GM23338 (cell line): ENCODE data around the gene VMP1. TPM values are rescaled to one million over a fixed set of nuclear protein-coding genes. Genes with fewer than 3 reads are reported as not detected.

ENCODE experiments used
- ATAC-seq: fragments of 200-7000 bp; cut with Tn5 transposase; 3 replicates; pipeline ENCODE4 v1.9.1; 2020
- DNase-seq: peaks from one replicate; pipeline ENCODE4 v3.0.0-alpha.2; 2015; ENCODE audit warnings: low spot score
- H2AFZ ChIP-seq: fragments of 200-600 bp; sonication (generic); 2 replicates; pipeline ENCODE4 v1.8.0; 2016; ENCODE audit warnings: antibody characterized with exemption, mild to moderate bottlenecking, moderate library complexity
- H3F3A ChIP-seq: fragments of 200-600 bp; sonication (generic); replicated peaks from 2 replicates; pipeline ENCODE4 v1.8.0; 2017; ENCODE audit warnings: antibody characterized with exemption, mixed run types, low read depth
- H3K27ac ChIP-seq: fragments of 200-600 bp; sonication (generic); 2 replicates; pipeline ENCODE4 v1.6.1; 2016; ENCODE audit warnings: low read depth
- H3K27me3 ChIP-seq: fragments of 200-600 bp; sonication (generic); 2 replicates; pipeline ENCODE4 v1.8.0; 2016; ENCODE audit warnings: mild to moderate bottlenecking, mixed run types, moderate library complexity; ENCODE audit not compliant: insufficient read depth
- H3K36me3 ChIP-seq: fragments of 200-600 bp; sonication (generic); 2 replicates; pipeline ENCODE4 v1.8.0; 2016; ENCODE audit warnings: mild to moderate bottlenecking; ENCODE audit not compliant: insufficient read depth
- H3K4me1 ChIP-seq: fragments of 200-600 bp; sonication (generic); 2 replicates; pipeline ENCODE4 v1.8.0; 2016; ENCODE audit warnings: mild to moderate bottlenecking, moderate library complexity; ENCODE audit not compliant: insufficient read depth
- H3K4me2 ChIP-seq: fragments of 200-600 bp; sonication (generic); 2 replicates; pipeline ENCODE4 v1.7.1; 2017; ENCODE audit warnings: mixed run types
- H3K4me3 ChIP-seq: fragments of 200-600 bp; sonication (generic); 2 replicates; pipeline ENCODE4 v1.6.1; 2016; ENCODE audit warnings: mixed run types
- H3K79me2 ChIP-seq: fragments of 200-600 bp; sonication (generic); replicated peaks from 2 replicates; pipeline ENCODE4 v1.8.0; 2017; ENCODE audit warnings: mild to moderate bottlenecking; ENCODE audit not compliant: insufficient read depth
- H3K9me2 ChIP-seq: fragments of 200-600 bp; sonication (generic); 2 replicates; pipeline ENCODE4 v1.8.0; 2017; ENCODE audit not compliant: insufficient read depth
- H4K20me1 ChIP-seq: fragments of 200-600 bp; sonication (generic); replicated peaks from 2 replicates; pipeline ENCODE4 v1.8.0; 2017; ENCODE audit warnings: mild to moderate bottlenecking; ENCODE audit not compliant: insufficient read depth
- H3K27ac Mint-ChIP-seq: 2 replicates; pipeline ENCODE4 v1.8.0; 2020; ENCODE audit warnings: inconsistent platforms, mild to moderate bottlenecking, moderate library complexity, mixed read lengths
- H3K27me3 Mint-ChIP-seq: 3 replicates; pipeline ENCODE4 v1.8.0; 2022; ENCODE audit warnings: low read depth, mild to moderate bottlenecking, moderate library complexity, mixed read lengths, inconsistent platforms; ENCODE audit not compliant: insufficient read depth, poor library complexity
- H3K36me3 Mint-ChIP-seq: 3 replicates; pipeline ENCODE4 v1.8.0; 2021; ENCODE audit warnings: low read depth, mild to moderate bottlenecking, inconsistent platforms, moderate library complexity, mixed read lengths
- H3K4me1 Mint-ChIP-seq: 3 replicates; pipeline ENCODE4 v1.8.0; 2020; ENCODE audit warnings: mild to moderate bottlenecking, inconsistent platforms, mixed read lengths
- H3K4me3 Mint-ChIP-seq: 3 replicates; pipeline ENCODE4 v1.8.0; 2021; ENCODE audit warnings: moderate library complexity, mild to moderate bottlenecking, inconsistent platforms, mixed read lengths
- H3K9me3 Mint-ChIP-seq: 3 replicates; pipeline ENCODE4 v1.8.0; 2020; ENCODE audit warnings: moderate library complexity, mild to moderate bottlenecking, inconsistent platforms, mixed read lengths
- CREB1 ChIP-seq: fragments of 250-450 bp; sonication (Bioruptor Pico); IDR thresholded peaks from 2 replicates; pipeline ENCODE4 v1.5.0; 2020; ENCODE audit warnings: low read depth, mild to moderate bottlenecking, moderate library complexity
- CTCF ChIP-seq, 2 experiments: fragments of 200-600 bp in 1 of 2; sonication (generic) in 1 of 2; conservative IDR thresholded peaks; 2 replicates each; pipeline versions ENCODE4 v1.5.1 to v1.6.1; 2016 to 2017; ENCODE audit warnings: antibody characterized with exemption in 2 of 2, low read depth in 2 of 2, mild to moderate bottlenecking in 2 of 2, moderate library complexity in 1 of 2
- EZH2 ChIP-seq: fragments of 200-600 bp; sonication (generic); IDR thresholded peaks from one replicate; pipeline ENCODE4 v1.8.0; 2017; ENCODE audit warnings: antibody characterized with exemption, mild to moderate bottlenecking, low read depth; ENCODE audit not compliant: unreplicated experiment
- EZH2phosphoT487 ChIP-seq: fragments of 200-600 bp; sonication (generic); IDR thresholded peaks from one replicate; pipeline ENCODE4 v1.8.1; 2018; ENCODE audit warnings: antibody characterized with exemption; ENCODE audit not compliant: unreplicated experiment
- JUNB ChIP-seq: IDR thresholded peaks from one replicate; pipeline ENCODE4 v1.6.1; 2016; ENCODE audit warnings: antibody characterized with exemption; ENCODE audit not compliant: unreplicated experiment
- NANOG ChIP-seq: IDR thresholded peaks from 2 replicates; pipeline ENCODE4 v1.6.1; 2016; ENCODE audit warnings: antibody characterized with exemption, borderline replicate concordance
- POLR2AphosphoS5 ChIP-seq: IDR thresholded peaks from 2 replicates; pipeline ENCODE4 v1.6.1; 2016; ENCODE audit warnings: antibody characterized with exemption, low read depth
- REST ChIP-seq: IDR thresholded peaks from one replicate; pipeline ENCODE4 v1.6.1; 2018; ENCODE audit warnings: antibody characterized with exemption; ENCODE audit not compliant: unreplicated experiment
- STAT1 ChIP-seq: IDR thresholded peaks from one replicate; pipeline ENCODE4 v1.6.1; 2016; ENCODE audit warnings: antibody characterized with exemption; ENCODE audit not compliant: unreplicated experiment
- ZNF114 ChIP-seq: fragments of 250-450 bp; sonication (Bioruptor Pico); IDR thresholded peaks from 2 replicates; pipeline ENCODE4 v1.5.0; 2020; ENCODE audit warnings: mild to moderate bottlenecking, moderate library complexity
- ZNF331 ChIP-seq: fragments of 250-450 bp; sonication (Bioruptor Pico); IDR thresholded peaks from 2 replicates; pipeline ENCODE4 v1.5.0; 2020; ENCODE audit warnings: low read depth, mild to moderate bottlenecking, moderate library complexity
- polyA plus RNA-seq: library from polyadenylated mRNA; unstranded; fragments of >200 nt; fragmentation: Nextera tagmentation; extraction: Ambion mirVana; gene quantifications from 2 replicates; pipeline ENCODE4 v1.2.1, GENCODE V29; 2016
- total RNA-seq: library from RNA; depleted of rRNA; stranded (reverse); fragments of >200 nt; shearing (Covaris generic); gene quantifications from 2 replicates; pipeline ENCODE4 v1.2.3, GENCODE V29; 2014
- TF ChIP-seq, protein P1 (sequence below): fragments of 250-450 bp; sonication (Bioruptor Pico); IDR thresholded peaks from 2 replicates; pipeline ENCODE4 v1.5.0; 2020; ENCODE audit warnings: mild to moderate bottlenecking, moderate library complexity
- TF ChIP-seq, protein P2 (sequence below): IDR thresholded peaks from 2 replicates; pipeline ENCODE4 v1.6.1; 2016; ENCODE audit warnings: antibody characterized with exemption

VMP1 gene
- total and polyA plus RNA-seq, 2 experiments from 2014 or later: 70.1 to 112 TPM

- no peak for DNase-seq
- H3K27ac Mint-ChIP-seq: no peak overlapping the region
- H3K79me2 ChIP-seq: peaks cover 8% of the 10 kb centered on the region; the same call in 1 of the 2 replicates
- H3K4me1 Mint-ChIP-seq: no peaks in the 10 kb centered on the region
- H3K27me3 ChIP-seq: no peaks in the 10 kb centered on the region
- H3K9me2 ChIP-seq: no peaks in the 10 kb centered on the region
- no peak overlapping the region for H2AFZ ChIP-seq
- H3K27ac ChIP-seq: no peak overlapping the region
- TF ChIP-seq ZNF331 (CRISPR knock-in tag) (no peak), EZH2phosphoT487 (no peak), ZNF114 (CRISPR knock-in tag) (no peak), NANOG (no peak), EZH2 (no peak), STAT1 (no peak), POLR2AphosphoS5 (no peak), JUNB (no peak), CTCF (conservative IDR thresholded peaks at IDR 0.05; ENCODE audit: low read depth in 2 of 2) (no peak), CREB1 (CRISPR knock-in tag) (no peak), REST (no peak)
- TF ChIP-seq, protein P1, sequence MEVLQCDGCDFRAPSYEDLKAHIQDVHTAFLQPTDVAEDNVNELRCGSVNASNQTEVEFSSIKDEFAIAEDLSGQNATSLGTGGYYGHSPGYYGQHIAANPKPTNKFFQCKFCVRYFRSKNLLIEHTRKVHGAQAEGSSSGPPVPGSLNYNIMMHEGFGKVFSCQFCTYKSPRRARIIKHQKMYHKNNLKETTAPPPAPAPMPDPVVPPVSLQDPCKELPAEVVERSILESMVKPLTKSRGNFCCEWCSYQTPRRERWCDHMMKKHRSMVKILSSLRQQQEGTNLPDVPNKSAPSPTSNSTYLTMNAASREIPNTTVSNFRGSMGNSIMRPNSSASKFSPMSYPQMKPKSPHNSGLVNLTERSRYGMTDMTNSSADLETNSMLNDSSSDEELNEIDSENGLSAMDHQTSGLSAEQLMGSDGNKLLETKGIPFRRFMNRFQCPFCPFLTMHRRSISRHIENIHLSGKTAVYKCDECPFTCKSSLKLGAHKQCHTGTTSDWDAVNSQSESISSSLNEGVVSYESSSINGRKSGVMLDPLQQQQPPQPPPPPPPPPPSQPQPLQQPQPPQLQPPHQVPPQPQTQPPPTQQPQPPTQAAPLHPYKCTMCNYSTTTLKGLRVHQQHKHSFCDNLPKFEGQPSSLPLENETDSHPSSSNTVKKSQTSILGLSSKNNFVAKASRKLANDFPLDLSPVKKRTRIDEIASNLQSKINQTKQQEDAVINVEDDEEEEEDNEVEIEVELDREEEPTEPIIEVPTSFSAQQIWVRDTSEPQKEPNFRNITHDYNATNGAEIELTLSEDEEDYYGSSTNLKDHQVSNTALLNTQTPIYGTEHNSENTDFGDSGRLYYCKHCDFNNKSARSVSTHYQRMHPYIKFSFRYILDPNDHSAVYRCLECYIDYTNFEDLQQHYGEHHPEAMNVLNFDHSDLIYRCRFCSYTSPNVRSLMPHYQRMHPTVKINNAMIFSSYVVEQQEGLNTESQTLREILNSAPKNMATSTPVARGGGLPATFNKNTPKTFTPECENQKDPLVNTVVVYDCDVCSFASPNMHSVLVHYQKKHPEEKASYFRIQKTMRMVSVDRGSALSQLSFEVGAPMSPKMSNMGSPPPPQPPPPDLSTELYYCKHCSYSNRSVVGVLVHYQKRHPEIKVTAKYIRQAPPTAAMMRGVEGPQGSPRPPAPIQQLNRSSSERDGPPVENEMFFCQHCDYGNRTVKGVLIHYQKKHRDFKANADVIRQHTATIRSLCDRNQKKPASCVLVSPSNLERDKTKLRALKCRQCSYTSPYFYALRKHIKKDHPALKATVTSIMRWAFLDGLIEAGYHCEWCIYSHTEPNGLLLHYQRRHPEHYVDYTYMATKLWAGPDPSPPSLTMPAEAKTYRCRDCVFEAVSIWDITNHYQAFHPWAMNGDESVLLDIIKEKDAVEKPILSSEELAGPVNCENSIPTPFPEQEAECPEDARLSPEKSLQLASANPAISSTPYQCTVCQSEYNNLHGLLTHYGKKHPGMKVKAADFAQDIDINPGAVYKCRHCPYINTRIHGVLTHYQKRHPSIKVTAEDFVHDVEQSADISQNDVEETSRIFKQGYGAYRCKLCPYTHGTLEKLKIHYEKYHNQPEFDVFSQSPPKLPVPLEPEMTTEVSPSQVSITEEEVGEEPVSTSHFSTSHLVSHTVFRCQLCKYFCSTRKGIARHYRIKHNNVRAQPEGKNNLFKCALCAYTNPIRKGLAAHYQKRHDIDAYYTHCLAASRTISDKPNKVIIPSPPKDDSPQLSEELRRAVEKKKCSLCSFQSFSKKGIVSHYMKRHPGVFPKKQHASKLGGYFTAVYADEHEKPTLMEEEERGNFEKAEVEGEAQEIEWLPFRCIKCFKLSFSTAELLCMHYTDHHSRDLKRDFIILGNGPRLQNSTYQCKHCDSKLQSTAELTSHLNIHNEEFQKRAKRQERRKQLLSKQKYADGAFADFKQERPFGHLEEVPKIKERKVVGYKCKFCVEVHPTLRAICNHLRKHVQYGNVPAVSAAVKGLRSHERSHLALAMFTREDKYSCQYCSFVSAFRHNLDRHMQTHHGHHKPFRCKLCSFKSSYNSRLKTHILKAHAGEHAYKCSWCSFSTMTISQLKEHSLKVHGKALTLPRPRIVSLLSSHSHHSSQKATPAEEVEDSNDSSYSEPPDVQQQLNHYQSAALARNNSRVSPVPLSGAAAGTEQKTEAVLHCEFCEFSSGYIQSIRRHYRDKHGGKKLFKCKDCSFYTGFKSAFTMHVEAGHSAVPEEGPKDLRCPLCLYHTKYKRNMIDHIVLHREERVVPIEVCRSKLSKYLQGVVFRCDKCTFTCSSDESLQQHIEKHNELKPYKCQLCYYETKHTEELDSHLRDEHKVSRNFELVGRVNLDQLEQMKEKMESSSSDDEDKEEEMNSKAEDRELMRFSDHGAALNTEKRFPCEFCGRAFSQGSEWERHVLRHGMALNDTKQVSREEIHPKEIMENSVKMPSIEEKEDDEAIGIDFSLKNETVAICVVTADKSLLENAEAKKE (CRISPR knock-in tag): no peak
- TF ChIP-seq, protein P2, sequence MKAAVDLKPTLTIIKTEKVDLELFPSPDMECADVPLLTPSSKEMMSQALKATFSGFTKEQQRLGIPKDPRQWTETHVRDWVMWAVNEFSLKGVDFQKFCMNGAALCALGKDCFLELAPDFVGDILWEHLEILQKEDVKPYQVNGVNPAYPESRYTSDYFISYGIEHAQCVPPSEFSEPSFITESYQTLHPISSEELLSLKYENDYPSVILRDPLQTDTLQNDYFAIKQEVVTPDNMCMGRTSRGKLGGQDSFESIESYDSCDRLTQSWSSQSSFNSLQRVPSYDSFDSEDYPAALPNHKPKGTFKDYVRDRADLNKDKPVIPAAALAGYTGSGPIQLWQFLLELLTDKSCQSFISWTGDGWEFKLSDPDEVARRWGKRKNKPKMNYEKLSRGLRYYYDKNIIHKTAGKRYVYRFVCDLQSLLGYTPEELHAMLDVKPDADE: no peak
- no peaks in the 10 kb centered on the region for H3K9me3 Mint-ChIP-seq
- H3F3A ChIP-seq: no peaks in the 10 kb centered on the region
- H3K27me3 Mint-ChIP-seq: no peaks in the 10 kb centered on the region
- ATAC-seq: no peak
- no peak overlapping the region for H3K4me3 ChIP-seq
- no peak overlapping the region for H3K4me3 Mint-ChIP-seq
- H3K36me3 Mint-ChIP-seq: peaks cover 66% of the 10 kb centered on the region
- peaks cover 6% of the 10 kb centered on the region; the same call in 1 of the 2 replicates for H4K20me1 ChIP-seq
- H3K4me2 ChIP-seq: no peak overlapping the region
- peaks cover 66% of the 10 kb centered on the region for H3K36me3 ChIP-seq
- H3K4me1 ChIP-seq: no peaks in the 10 kb centered on the region
Observed at GRCh38 chr17:59669944-59670343, 37.5 kb upstream of the VMP1 start.
